HEK293 (cell line): ENCODE results near the gene STON2.

Source experiments
- CTCF ChIP-seq: fragments of 450-650 bp; formaldehyde crosslinking; IDR thresholded peaks from 2 replicates; pipeline ENCODE4 v1.5.1; 2016; ENCODE audit warnings: missing biosample characterization, missing genetic modification characterization
- ZNF221 ChIP-seq: fragments of 450-650 bp; formaldehyde crosslinking; IDR thresholded peaks from 2 replicates; pipeline ENCODE4 v1.5.1; 2017; ENCODE audit warnings: missing biosample characterization, missing genetic modification characterization, borderline replicate concordance
- ZNF23 ChIP-seq: fragments of 450-650 bp; formaldehyde crosslinking; IDR thresholded peaks from 2 replicates; pipeline ENCODE4 v1.5.1; 2016; ENCODE audit warnings: missing biosample characterization, missing genetic modification characterization, borderline replicate concordance
- ZNF558 ChIP-seq: fragments of 450-650 bp; formaldehyde crosslinking; IDR thresholded peaks from 2 replicates; pipeline ENCODE4 v1.5.1; 2016; ENCODE audit warnings: missing biosample characterization, missing genetic modification characterization
- ZNF654 ChIP-seq: fragments of 450-650 bp; formaldehyde crosslinking; IDR thresholded peaks from 2 replicates; pipeline ENCODE4 v1.5.1; 2016; ENCODE audit warnings: low read depth, missing biosample characterization, missing genetic modification characterization
- ZNF664 ChIP-seq: fragments of 450-650 bp; formaldehyde crosslinking; IDR thresholded peaks from 2 replicates; pipeline ENCODE4 v1.5.1; 2016; ENCODE audit warnings: missing biosample characterization, missing genetic modification characterization

- TF ChIP-seq CTCF (tag by site-specific recombination) (no peak), ZNF664 (tag by site-specific recombination) (no peak), ZNF654 (tag by site-specific recombination) (no peak), ZNF23 (tag by site-specific recombination) (no peak), ZNF558 (tag by site-specific recombination) (no peak), ZNF221 (no peak)
These were observed 7.0 kb downstream of the STON2 start for GRCh38 chr14:81392976-81393643.
